D721Med (cell line): Measurements from ENCODE around the gene LILRB3.
"Not testable (repeated sequence)": the region's sequence is repeated elsewhere in the genome, so short reads cannot be mapped to it uniquely, and the experiment has no call there.

Experiments used
- DNase-seq: peaks from one replicate; pipeline ENCODE4 v3.0.0; 2011; ENCODE audit warnings: low spot score; ENCODE audit not compliant: insufficient read length
- FAIRE-seq: peaks from 2 replicates; lab custom pipeline; 2011; peaks lifted over from hg19 to GRCh38; lab: Jason Lieb, UNC
- TF ChIP-seq, protein P1 (sequence below): IDR thresholded peaks from 2 replicates; pipeline ENCODE4 v1.5.1; 2012; ENCODE audit warnings: mild to moderate bottlenecking, control low read depth; ENCODE audit not compliant: insufficient read depth; ENCODE audit errors: missing control alignments

LILRB3 gene

DNA sequence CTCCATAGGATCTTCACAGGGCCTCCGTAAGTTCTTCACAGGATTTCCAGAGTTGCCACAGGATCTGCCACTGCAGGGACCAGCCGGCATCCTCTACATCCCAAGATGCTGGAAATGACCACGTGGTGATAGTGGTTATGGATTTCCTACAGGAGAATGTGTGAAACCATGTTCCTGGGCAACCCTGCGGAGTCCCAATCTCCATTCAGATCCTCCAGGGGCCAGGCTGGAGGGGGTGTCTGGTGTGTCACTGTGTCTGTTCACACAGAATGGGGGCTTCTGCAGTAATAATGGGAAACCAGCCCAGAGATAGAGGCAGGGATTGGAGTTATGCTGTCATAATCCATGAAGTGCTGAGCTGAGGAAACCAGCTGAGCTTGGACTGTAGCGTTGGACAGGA is 11.1 kb upstream of the LILRB3 start:
- DNase-seq (no peak), FAIRE-seq (no peak)
- TF ChIP-seq, protein P1, sequence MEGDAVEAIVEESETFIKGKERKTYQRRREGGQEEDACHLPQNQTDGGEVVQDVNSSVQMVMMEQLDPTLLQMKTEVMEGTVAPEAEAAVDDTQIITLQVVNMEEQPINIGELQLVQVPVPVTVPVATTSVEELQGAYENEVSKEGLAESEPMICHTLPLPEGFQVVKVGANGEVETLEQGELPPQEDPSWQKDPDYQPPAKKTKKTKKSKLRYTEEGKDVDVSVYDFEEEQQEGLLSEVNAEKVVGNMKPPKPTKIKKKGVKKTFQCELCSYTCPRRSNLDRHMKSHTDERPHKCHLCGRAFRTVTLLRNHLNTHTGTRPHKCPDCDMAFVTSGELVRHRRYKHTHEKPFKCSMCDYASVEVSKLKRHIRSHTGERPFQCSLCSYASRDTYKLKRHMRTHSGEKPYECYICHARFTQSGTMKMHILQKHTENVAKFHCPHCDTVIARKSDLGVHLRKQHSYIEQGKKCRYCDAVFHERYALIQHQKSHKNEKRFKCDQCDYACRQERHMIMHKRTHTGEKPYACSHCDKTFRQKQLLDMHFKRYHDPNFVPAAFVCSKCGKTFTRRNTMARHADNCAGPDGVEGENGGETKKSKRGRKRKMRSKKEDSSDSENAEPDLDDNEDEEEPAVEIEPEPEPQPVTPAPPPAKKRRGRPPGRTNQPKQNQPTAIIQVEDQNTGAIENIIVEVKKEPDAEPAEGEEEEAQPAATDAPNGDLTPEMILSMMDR = no peak

DNA sequence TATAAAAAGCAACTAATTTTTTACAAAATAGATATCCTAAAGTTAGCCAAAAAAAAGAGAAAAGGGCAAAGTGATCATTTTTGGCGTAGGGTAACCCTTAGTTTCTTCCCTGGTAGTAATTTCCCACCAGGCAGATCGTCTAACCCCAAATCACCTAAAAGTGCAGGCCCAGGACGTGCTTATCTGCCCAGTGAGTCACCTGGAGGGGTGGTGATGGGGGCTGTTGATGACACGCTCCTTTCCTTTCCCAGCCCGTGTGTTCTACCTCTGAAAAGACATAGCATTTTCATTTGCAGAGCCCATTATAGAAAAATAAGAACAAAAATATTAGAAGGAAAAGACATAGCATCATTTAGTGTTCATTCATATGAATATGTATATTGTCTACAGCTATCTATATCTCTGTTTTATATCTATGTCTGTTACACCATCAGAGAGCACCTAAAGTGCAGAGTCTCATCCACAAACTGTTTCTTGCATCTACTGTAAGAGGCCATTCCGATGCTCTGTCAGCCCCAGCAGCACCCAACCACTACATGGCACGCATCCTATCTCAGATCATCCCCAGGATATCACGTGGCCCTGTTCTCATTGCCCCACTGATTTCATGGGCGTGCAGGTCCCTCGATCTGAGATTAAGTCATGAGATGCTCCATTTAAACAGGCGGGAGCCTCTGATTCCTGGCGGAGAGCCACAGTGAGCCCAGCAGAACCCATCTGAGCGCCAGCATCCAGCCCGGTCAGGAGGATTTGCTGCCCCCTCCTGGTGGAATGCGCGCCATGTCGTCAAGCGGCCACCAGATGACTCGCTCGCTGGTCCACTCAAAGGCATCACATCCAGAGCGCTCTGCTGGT is 8.5 kb upstream of the LILRB3 start:
- DNase-seq = no peak
- TF ChIP-seq, protein P1 = peak; percentile 85
- no peak for FAIRE-seq

DNA sequence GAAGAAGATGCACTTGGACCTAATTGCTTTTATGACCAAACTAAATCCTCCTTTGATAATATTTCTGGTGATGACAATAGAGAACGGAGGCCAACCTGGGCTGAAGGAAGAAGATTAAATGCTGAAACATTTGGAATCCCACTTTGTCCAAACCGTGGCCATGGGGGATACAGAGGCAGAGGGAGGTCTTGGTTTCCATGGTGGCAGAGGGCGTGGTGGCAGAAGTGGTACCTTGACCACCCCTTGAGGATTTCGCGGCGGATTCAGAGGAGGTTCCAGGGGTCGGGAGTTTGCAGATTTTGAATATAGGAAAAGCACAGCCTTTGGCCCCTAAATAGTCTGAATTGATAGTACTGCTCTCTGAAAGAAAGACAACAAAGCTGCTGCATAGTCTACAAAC is 7.2 kb upstream of the LILRB3 start:
- FAIRE-seq (no peak), DNase-seq (no peak)
- TF ChIP-seq, protein P1 = no peak

DNA sequence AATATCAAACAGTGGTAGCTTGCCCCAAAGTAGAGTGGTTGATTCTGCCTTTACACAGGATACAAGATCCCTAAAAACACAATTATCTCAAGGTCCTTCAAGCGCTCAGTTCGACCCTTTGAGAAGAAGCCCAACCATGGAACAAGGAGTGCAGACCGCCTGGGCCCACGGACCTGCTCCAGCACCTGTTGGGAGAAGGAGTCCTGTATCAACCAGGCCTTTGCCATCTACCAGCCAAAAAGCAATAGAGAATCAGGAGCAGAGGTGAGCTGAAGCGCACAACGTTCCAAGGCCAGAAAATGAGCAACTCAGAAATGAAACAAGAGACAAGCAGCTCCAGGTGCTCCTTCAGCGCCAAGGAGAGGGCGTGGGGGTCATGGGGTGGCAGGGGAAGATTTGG is 6.3 kb upstream of the LILRB3 start:
- FAIRE-seq = no peak
- no peak for DNase-seq
- TF ChIP-seq, protein P1 = no peak

DNA sequence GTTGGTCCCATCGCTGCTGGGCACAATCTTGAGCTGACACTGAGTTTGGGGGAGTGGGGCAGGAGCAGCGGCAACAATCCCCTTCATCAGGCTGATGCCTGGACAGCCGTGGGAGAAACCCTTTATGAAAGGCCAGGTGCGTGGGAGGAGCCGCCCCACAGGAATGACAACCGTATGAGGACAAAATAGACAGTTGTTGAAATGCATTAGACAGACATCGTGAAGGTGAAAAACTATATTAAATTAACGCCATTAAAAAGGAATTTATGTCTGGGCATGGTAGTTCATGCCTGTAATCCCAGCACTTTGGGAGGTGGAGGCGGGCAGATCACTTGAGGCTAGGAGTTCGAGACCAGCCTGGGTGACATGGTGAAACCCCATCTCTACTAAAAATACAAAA is 1.8 kb upstream of the LILRB3 start:
- DNase-seq, FAIRE-seq: not testable (repeated sequence)

DNA sequence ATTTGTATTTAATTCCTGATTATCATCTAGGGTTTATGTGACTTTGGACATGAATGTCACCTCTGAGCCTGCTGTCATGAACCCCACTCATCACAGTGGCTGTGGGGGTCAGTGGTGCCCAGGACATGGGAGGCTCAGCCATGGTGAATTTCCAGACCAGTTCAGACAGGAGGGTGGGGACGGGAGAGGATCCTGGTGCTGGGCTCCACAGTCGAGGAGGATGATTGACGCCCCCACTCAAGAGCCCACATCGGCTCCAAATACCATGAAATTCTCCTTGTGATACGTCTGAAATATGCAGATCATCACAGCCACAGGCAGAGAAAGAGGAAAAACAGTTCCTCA is 1.1 kb upstream of the LILRB3 start:
- FAIRE-seq, DNase-seq: not testable (repeated sequence)

DNA sequence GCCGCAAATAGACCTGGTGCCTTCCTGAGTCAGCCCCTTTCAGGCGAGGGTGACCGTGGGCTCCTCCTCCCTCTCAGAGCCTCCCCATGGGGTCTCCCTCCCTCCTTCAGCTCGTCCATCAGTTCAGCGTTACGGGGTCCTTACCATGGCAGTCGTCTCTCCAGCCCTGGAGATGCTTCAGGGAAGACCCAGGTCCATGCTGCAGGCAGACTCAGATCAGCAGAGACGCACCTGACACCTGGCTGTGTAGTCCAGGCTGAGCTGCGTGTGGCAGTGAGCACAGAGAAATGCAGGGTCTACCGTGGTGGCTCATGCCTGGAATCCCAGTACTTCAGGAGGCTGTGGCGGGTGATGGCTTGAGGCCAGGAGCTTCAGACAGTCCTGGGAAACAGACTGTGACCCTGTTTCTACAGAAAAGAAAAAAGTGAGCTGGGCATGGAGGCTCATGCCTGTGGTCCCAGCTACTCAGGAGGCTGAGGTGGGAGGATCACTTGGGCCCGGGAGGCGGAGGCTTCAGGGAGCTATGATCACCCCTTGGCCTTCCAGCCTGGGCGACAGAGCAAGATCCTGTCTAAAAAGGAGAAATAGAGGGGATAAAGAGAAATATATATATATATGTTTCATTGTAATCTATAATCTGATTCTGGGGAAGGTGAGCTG is 600 bp upstream of the LILRB3 start:
- not testable (repeated sequence) for FAIRE-seq, DNase-seq

DNA sequence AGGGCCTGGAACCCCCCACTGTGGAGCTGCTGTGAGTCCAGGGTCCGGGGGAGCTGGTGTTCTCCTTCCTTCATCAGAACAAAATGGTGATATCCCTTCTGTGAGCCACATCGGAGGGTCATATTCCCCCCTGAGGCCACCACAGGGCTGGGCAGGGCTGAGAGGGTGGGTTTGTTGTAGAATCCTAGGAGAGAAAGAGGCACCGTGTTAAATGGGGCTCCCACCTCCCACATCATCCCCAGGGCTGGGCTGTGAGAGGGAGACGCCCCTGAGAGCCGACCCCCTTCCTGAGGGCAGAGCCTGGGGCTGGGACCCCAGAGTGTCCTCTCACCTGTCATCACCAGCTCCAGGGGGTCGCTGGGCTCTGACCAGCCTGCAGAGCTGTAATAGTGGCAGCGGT is 860 bp downstream of the LILRB3 start:
- FAIRE-seq, DNase-seq: not testable (repeated sequence)

DNA sequence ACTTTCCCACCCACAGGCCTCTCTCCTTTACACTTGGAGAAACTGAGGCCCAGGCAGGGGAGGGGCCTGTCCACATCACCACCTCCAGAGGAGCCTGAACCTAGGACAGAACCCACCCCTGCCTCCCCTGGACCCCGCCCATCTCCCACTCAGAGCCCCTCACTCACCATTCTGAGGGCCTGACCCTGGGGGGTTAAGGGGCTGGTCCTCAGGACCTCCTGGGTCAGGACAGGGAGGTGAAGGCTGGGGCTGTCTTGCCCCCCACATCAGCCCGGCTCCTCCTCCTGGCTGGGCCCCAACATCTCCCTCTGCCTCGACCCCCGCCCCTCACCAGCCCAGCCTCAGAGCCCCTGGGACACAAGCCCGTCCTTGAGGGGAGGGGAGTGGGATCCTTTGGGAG is 3.1 kb downstream of the LILRB3 start:
- not testable (repeated sequence) for FAIRE-seq

More for the DNA sequence above, 3.1 kb downstream of the LILRB3 start:
- DNase-seq = not testable (repeated sequence)
